ENCODE results near the gene GPX3.

Gene GPX3

GRCh38 chr5:151039665-151040064 lies 19.3 kb downstream of the GPX3 start:
- Histone ChIP-seq H2AFZ (ENCODE audit: low read length) (no peak overlapping the region), H3F3A (ENCODE audit: insufficient read depth, low read length) (no peaks in the 10 kb centered on the region), H3K27me3 (replicated peaks; ENCODE audit: insufficient read depth, low read length) (no peaks in the 10 kb centered on the region), H3K36me3 (replicated peaks; ENCODE audit: insufficient read depth, low read length) (peaks cover 5% of the 10 kb centered on the region; the same call in 1 of the 2 replicates), H3K79me2 (ENCODE audit: low read length) (no peaks in the 10 kb centered on the region), H3K9ac (ENCODE audit: low read length) (no peak overlapping the region), H3K4me3 (ENCODE audit: low read length) (no peak overlapping the region), H3K4me2 (ENCODE audit: low read depth, low read length) (no peak overlapping the region), H3K9me2 (replicated peaks; ENCODE audit: insufficient read depth, low read length) (no peaks in the 10 kb centered on the region), H3K9me3 (replicated peaks; ENCODE audit: insufficient read depth, low read length) (no peaks in the 10 kb centered on the region), H4K20me1 (ENCODE audit: insufficient read depth, low read length) (no peaks in the 10 kb centered on the region), H3K4me1 (ENCODE audit: low read length) (no peaks in the 10 kb centered on the region), H3K27ac (ENCODE audit: low read length) (no peak overlapping the region)
- TF ChIP-seq EZH2 (optimal IDR thresholded peaks at IDR 0.05; ENCODE audit: low read depth, low read length) = no peak
- TF ChIP-seq, protein P1, sequence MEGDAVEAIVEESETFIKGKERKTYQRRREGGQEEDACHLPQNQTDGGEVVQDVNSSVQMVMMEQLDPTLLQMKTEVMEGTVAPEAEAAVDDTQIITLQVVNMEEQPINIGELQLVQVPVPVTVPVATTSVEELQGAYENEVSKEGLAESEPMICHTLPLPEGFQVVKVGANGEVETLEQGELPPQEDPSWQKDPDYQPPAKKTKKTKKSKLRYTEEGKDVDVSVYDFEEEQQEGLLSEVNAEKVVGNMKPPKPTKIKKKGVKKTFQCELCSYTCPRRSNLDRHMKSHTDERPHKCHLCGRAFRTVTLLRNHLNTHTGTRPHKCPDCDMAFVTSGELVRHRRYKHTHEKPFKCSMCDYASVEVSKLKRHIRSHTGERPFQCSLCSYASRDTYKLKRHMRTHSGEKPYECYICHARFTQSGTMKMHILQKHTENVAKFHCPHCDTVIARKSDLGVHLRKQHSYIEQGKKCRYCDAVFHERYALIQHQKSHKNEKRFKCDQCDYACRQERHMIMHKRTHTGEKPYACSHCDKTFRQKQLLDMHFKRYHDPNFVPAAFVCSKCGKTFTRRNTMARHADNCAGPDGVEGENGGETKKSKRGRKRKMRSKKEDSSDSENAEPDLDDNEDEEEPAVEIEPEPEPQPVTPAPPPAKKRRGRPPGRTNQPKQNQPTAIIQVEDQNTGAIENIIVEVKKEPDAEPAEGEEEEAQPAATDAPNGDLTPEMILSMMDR (IDR thresholded peaks at IDR 0.05; ENCODE audit: low read length) = no peak
- TF ChIP-seq EZH2phosphoT487 (IDR thresholded peaks at IDR 0.05; ENCODE audit: low read length) = no peak
- no peak for DNase-seq

- Histone ChIP-seq H3K9me2 (replicated peaks; ENCODE audit: insufficient read depth, low read length) (no peaks in the 10 kb centered on the region), H3K4me3 (ENCODE audit: low read length) (no peak overlapping the region), H3K36me3 (replicated peaks; ENCODE audit: insufficient read depth, low read length) (peaks cover 5% of the 10 kb centered on the region; the same call in 1 of the 2 replicates), H3K4me2 (ENCODE audit: low read depth, low read length) (no peak overlapping the region), H4K20me1 (ENCODE audit: insufficient read depth, low read length) (no peaks in the 10 kb centered on the region), H2AFZ (ENCODE audit: low read length) (no peak overlapping the region), H3K27me3 (replicated peaks; ENCODE audit: insufficient read depth, low read length) (no peaks in the 10 kb centered on the region), H3K4me1 (ENCODE audit: low read length) (no peaks in the 10 kb centered on the region), H3K27ac (ENCODE audit: low read length) (no peak overlapping the region), H3F3A (ENCODE audit: insufficient read depth, low read length) (no peaks in the 10 kb centered on the region), H3K9ac (ENCODE audit: low read length) (no peak overlapping the region), H3K79me2 (ENCODE audit: low read length) (no peaks in the 10 kb centered on the region), H3K9me3 (replicated peaks; ENCODE audit: insufficient read depth, low read length) (no peaks in the 10 kb centered on the region)
- DNase-seq = no peak
- TF ChIP-seq, protein P1 (IDR thresholded peaks at IDR 0.05; ENCODE audit: low read length) = no peak
- TF ChIP-seq EZH2 (optimal IDR thresholded peaks at IDR 0.05; ENCODE audit: low read depth, low read length) (no peak), EZH2phosphoT487 (IDR thresholded peaks at IDR 0.05; ENCODE audit: low read length) (no peak)
These were observed 19.9 kb downstream of the GPX3 start for GRCh38 chr5:151040211-151040747.

DNA sequence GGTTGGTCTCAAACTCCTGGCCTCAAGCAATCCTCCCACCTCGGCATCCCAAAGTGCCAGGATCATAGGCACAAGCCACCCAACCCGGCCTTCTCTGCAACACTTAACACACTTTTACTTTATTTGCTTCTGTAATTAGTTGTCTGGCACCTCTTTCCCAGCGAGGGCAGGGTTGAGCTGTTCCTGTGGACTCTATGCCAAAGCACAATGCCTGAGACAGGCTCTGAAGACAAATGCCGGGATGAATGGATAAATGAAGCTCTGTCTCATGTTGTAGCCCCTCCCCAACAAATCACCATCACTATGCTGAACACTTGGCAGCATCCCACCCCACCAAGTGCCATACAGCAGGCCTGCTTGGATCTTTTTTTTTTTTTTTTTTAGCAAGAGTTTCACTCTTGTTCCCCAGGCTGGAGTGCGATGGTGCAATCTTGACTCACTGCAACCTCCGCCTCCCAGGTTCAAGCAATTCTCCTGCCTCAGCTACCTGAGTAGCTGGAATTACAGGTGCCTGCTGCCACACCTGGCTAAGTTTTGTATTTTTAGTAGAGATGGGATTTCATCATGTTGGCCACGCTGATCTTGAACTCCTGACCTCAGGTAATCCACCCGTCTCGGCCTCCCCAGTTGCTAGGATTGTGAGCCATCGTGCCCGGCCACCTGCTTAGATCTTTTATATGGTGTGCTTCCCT lies 21.3 kb downstream of the GPX3 start:
- Histone ChIP-seq H3K27me3 (replicated peaks; ENCODE audit: insufficient read depth, low read length) (no peaks in the 10 kb centered on the region), H4K20me1 (ENCODE audit: insufficient read depth, low read length) (no peaks in the 10 kb centered on the region), H3K4me2 (ENCODE audit: low read depth, low read length) (no peak overlapping the region), H3K9me3 (replicated peaks; ENCODE audit: insufficient read depth, low read length) (no peaks in the 10 kb centered on the region), H2AFZ (ENCODE audit: low read length) (no peak overlapping the region), H3K4me1 (ENCODE audit: low read length) (no peaks in the 10 kb centered on the region), H3K79me2 (ENCODE audit: low read length) (no peaks in the 10 kb centered on the region), H3K4me3 (ENCODE audit: low read length) (no peak overlapping the region), H3F3A (ENCODE audit: insufficient read depth, low read length) (no peaks in the 10 kb centered on the region), H3K9me2 (replicated peaks; ENCODE audit: insufficient read depth, low read length) (no peaks in the 10 kb centered on the region), H3K9ac (ENCODE audit: low read length) (no peak overlapping the region), H3K27ac (ENCODE audit: low read length) (no peak overlapping the region), H3K36me3 (replicated peaks; ENCODE audit: insufficient read depth, low read length) (peaks cover 5% of the 10 kb centered on the region; the same call in 1 of the 2 replicates)
- DNase-seq = no peak
- TF ChIP-seq, protein P1 (IDR thresholded peaks at IDR 0.05; ENCODE audit: low read length) = no peak
- no peak for TF ChIP-seq EZH2 (optimal IDR thresholded peaks at IDR 0.05; ENCODE audit: low read depth, low read length)
- no peak for TF ChIP-seq EZH2phosphoT487 (IDR thresholded peaks at IDR 0.05; ENCODE audit: low read length)
